Measurements from ENCODE around the gene HCN4.
"Not testable (repeated sequence)": the region's sequence is repeated elsewhere in the genome, so short reads cannot be mapped to it uniquely, and the experiment has no call there.

HCN4 gene

DNA sequence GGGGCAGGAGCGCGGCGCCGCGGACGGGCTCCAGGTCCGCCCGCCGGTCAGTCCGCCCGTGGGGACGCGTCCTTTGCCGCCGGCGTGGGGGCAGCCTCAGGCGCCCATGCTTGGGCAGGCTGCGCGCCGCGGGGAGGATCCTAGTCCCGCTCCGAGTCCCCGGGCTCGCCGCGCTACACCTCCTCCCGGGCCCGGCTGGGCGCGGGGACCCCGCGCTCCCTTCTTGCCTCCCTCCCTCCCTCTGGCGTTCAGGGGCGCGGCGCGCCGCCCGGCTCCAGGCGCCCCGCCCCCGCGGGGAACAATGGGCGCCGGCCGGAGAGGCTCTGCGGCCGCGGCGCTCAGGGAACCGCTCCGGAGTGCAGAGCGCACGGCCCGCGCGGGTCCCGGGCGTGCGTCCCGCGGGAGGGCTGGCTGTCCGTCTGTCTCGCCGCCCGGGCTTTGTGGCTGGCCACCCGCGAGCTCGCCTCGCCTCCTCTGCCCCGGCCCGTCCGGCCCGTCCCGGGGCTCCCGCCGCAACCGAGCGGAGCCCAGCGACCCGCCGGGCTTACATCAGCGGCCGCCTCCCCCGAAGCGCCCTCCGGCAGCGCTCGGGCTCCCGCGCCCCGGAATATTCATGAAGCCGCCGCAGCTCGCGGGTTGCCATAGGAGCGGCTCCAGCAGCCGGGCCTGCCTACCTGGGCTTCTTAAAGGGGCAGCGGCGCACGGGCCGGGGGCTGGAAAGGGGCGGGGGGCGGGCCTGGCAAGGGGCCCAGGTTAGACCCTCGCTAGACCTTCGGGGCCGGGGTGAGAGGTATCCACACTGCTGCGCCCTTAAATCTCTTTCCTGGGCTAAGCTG is at the start of gene HCN4:
TSS of gene HCN4 (minus strand) at position 658 of the 836 bp plus-strand sequence. CDS start 688 bp downstream, outside the sequence.
- no peak for FAIRE-seq
- no peak for DNase-seq (ENCODE audit: extremely low spot score, insufficient read length, low read depth)

DNA sequence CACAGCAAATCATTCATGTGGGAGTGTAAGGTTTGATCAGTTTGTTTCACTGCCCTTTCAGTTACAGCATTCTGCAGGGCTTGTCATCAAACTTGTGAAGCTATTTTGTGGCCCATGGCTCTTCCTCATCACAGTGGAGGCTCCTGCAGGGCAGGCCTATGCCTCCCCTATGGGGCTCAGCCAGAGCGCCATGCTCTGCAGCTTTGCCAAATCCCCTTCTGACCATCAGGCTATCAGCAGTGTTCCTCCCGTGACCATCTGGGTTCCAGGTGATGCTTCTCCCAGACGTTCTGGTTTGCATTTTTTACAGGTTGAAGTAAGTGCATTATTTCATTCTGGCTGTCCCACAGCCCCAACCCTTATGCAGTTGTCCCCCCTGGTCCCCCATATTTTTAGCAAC is 46.1 kb upstream of the HCN4 start:
- DNase-seq (ENCODE audit: extremely low spot score, insufficient read length, low read depth) (no peak), FAIRE-seq (no peak)

DNA sequence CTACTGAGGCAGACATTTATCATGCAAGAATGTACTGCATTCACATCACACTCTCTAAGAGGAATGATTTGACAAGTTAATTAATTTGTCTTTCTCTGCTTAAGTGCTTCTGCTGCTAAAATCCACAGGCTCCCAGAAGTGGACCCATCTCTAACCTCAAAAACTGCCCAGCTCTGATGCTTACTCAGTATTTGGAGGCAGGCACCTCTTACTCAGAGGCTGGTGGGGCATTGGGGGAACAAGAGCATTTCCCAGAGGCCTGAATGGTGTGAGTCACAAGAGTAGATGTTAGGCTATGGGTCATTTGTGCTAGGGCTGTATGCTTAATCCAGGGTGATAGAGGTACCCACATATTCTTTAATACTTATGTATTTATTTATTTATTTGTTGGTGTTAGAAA is 34.4 kb upstream of the HCN4 start:
- FAIRE-seq (no peak), DNase-seq (ENCODE audit: extremely low spot score, insufficient read length, low read depth) (no peak)

GRCh38 chr15:73400222-73400621 is 31.5 kb upstream of the HCN4 start:
- not testable (repeated sequence) for DNase-seq (ENCODE audit: extremely low spot score, insufficient read length, low read depth); FAIRE-seq

- FAIRE-seq: no peak
- no peak for DNase-seq (ENCODE audit: extremely low spot score, insufficient read length, low read depth)
Observed at GRCh38 chr15:73398861-73399260, 30.1 kb upstream of the HCN4 start.

- FAIRE-seq: no peak
Observed at GRCh38 chr15:73397461-73397860, 28.7 kb upstream of the HCN4 start.

DNA sequence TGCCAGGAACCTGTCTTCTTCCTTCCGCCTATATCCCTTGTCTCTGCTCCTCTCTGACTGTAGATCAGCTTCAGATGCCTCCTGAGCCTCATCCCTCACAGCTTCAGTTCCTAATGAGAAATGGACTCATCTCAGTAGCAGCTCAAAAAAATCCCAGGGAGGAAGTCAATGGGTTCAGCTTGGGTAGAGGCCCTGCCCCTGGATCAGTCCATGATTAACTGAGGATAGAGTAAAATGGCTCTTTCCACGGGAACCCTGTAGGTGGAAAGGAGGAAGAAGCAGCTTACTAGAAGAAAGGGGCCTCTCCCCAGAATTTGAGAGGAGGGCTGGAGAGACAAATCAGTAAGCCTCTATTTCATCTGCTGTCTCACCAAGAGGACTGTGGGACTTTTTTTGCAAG is 26.9 kb upstream of the HCN4 start:
- DNase-seq (ENCODE audit: extremely low spot score, insufficient read length, low read depth): no peak
- FAIRE-seq: no peak

More at GRCh38 chr15:73397461-73397860, 28.7 kb upstream of the HCN4 start:
- DNase-seq (ENCODE audit: extremely low spot score, insufficient read length, low read depth): no peak

- DNase-seq (ENCODE audit: extremely low spot score, insufficient read length, low read depth): no peak
- FAIRE-seq: no peak
Observed at GRCh38 chr15:73394782-73395181, 26.0 kb upstream of the HCN4 start.

- DNase-seq (ENCODE audit: extremely low spot score, insufficient read length, low read depth) (no peak), FAIRE-seq (no peak)
Observed at GRCh38 chr15:73393336-73393735, 24.6 kb upstream of the HCN4 start.

DNA sequence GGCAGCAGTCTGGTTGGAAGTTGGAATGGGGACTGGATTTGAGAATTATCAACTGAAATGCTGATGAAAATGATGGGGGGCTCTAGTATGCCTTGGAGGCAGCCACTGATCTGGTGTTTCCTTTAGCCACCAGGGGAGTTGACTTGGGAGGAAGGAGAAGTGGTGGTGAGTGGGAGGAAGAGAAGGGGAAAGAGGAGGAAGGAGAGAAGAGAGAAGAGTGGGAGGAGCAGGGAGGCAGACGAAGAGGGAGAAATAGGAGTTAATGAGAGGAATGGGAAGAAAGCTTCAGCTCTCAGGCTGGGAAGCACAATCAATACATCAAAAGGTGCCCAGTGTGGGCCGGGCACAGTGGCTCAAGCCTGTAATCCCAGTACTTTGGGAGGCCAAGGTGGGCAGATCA is 23.3 kb upstream of the HCN4 start:
- DNase-seq (ENCODE audit: extremely low spot score, insufficient read length, low read depth) (no peak), FAIRE-seq (no peak)

- no peak for FAIRE-seq
- DNase-seq (ENCODE audit: extremely low spot score, insufficient read length, low read depth): no peak
Observed at GRCh38 chr15:73391128-73391872, 22.5 kb upstream of the HCN4 start.

- FAIRE-seq (no peak), DNase-seq (ENCODE audit: extremely low spot score, insufficient read length, low read depth) (no peak)
Observed at GRCh38 chr15:73389971-73390544, 21.3 kb upstream of the HCN4 start.

GRCh38 chr15:73389539-73389938 is 20.8 kb upstream of the HCN4 start:
- FAIRE-seq (no peak), DNase-seq (ENCODE audit: extremely low spot score, insufficient read length, low read depth) (no peak)

- FAIRE-seq (no peak), DNase-seq (ENCODE audit: extremely low spot score, insufficient read length, low read depth) (no peak)
Observed at GRCh38 chr15:73388256-73388781, 19.6 kb upstream of the HCN4 start.

- no peak for FAIRE-seq
Observed at GRCh38 chr15:73387507-73388255, 18.9 kb upstream of the HCN4 start.

DNA sequence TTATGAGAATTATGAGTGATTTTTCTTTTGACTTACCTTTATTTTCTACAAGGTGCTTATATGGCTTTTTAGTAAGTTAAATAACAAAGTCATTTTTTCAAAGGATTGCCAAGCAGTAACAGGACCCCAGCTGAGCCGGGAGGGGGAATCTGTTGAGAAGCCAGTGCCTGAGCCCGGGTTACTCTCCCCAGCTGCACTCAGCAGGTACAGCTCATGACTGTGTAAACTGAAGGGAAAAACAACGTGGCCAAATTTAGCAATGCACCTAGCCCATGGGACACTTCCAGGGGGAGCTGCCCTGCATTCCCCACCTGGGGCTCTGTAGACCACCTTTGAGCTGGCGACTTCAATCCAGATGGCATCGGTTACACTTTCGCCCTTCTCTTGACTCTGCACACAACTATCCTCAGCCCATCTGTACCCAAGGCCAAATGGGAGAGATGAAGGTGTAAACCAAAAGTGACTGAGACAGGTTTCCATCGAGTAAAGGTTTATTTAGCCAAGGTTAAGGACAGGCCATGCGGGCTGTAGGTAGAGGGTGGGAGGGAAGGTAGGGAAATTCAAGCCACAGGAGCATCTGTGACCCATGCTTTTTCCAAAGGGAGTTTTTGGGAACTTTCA is 18.2 kb upstream of the HCN4 start:
- no peak for FAIRE-seq
- DNase-seq (ENCODE audit: extremely low spot score, insufficient read length, low read depth): no peak

More at GRCh38 chr15:73387507-73388255, 18.9 kb upstream of the HCN4 start:
- DNase-seq (ENCODE audit: extremely low spot score, insufficient read length, low read depth): no peak

GRCh38 chr15:73386238-73386637 is 17.5 kb upstream of the HCN4 start:
- FAIRE-seq (no peak), DNase-seq (ENCODE audit: extremely low spot score, insufficient read length, low read depth) (no peak)

GRCh38 chr15:73385205-73385604 is 16.4 kb upstream of the HCN4 start:
- FAIRE-seq (no peak), DNase-seq (ENCODE audit: extremely low spot score, insufficient read length, low read depth) (no peak)

- no peak for FAIRE-seq
- DNase-seq (ENCODE audit: extremely low spot score, insufficient read length, low read depth): no peak
Observed at GRCh38 chr15:73383310-73384189, 14.8 kb upstream of the HCN4 start.
